MG63 (cell line): ENCODE data around the gene COPG2. TPM values are rescaled to one million over a fixed set of nuclear protein-coding genes. Genes with fewer than 3 reads are reported as not detected.
"Not testable (repeated sequence)": the region's sequence is repeated elsewhere in the genome, so short reads cannot be mapped to it uniquely, and the experiment has no call there.

Source experiments
- DNase-seq: peaks from one replicate; pipeline ENCODE4 v3.0.0-alpha.2; 2020
- H3K27me3 ChIP-seq: fragments of 250-450 bp; sonication (Bioruptor Pico); 2 replicates; pipeline ENCODE4 v1.5.1; 2020; ENCODE audit warnings: mild to moderate bottlenecking, moderate library complexity
- H3K36me3 ChIP-seq: fragments of 250-450 bp; sonication (Bioruptor Pico); 2 replicates; pipeline ENCODE4 v1.5.1; 2020; ENCODE audit warnings: mild to moderate bottlenecking, moderate library complexity
- H3K4me3 ChIP-seq: fragments of 250-450 bp; sonication (Bioruptor Pico); 2 replicates; pipeline ENCODE4 v1.5.1; 2020; ENCODE audit warnings: mild to moderate bottlenecking, moderate library complexity
- H3K9me3 ChIP-seq: fragments of 250-450 bp; sonication (Bioruptor Pico); 2 replicates; pipeline ENCODE4 v1.5.1; 2020; ENCODE audit warnings: mild to moderate bottlenecking, moderate library complexity
- total RNA-seq: library from RNA; depleted of rRNA; stranded (reverse); fragments of >200 nt; shearing (Covaris generic); gene quantifications from 2 replicates; pipeline ENCODE4 v1.2.3, GENCODE V29; 2014; ENCODE audit warnings: low replicate concordance

COPG2 gene
- total RNA-seq, 1 experiment from 2014 or later, result 32.0 TPM

- H3K27me3 ChIP-seq, result no peaks in the 10 kb centered on the region
- DNase-seq, result no peak
- H3K9me3 ChIP-seq, result no peaks in the 10 kb centered on the region
- peaks cover 10% of the 10 kb centered on the region for H3K36me3 ChIP-seq
- no peak overlapping the region for H3K4me3 ChIP-seq
These were observed 57.3 kb downstream of the COPG2 start for GRCh38 chr7:130611218-130611617.

DNA sequence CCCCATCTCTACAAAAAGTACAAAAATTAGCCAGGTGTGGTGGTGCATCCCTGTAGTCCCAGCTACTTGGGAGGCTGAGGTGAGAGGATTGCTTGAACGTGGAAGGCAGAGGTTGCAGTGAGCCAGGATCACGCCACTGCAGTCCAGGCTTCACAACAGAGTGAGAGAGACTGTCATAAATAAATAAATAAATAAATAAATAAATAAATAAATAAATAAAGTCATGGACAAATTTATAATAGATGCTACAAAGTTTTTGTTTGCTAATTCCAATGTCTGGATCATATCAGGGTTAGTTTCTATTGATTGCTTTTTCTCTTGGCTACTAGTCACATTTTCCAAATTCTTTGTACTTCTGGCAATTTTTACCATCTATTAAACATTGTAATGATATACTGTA, 61.5 kb downstream of the COPG2 start:
- H3K4me3 ChIP-seq, H3K27me3 ChIP-seq, H3K9me3 ChIP-seq, H3K36me3 ChIP-seq, DNase-seq: not testable (repeated sequence)

DNA sequence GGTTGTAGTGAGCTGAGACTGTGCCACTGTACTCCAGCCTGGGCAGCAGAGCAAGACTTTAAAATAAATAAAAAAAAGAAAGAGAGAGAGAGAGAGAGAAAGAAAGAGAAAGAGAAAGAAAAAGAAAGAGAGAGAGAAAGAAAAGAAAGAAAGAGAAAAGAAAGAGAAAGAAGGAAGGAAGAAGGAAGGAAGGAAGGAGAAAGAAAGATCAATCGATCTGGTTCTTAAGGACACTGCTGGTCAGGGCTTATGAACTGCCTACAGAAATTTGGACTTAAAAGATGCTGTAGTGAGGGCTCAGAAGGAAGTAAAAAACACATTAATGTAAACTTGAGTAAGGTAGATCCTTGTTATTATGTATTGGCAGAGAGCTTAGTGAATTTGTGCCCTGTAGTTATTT, 62.4 kb downstream of the COPG2 start:
- H3K9me3 ChIP-seq, result no peaks in the 10 kb centered on the region
- no peak for DNase-seq
- no peak overlapping the region for H3K4me3 ChIP-seq
- H3K27me3 ChIP-seq, result no peaks in the 10 kb centered on the region
- peaks cover 10% of the 10 kb centered on the region for H3K36me3 ChIP-seq

DNA sequence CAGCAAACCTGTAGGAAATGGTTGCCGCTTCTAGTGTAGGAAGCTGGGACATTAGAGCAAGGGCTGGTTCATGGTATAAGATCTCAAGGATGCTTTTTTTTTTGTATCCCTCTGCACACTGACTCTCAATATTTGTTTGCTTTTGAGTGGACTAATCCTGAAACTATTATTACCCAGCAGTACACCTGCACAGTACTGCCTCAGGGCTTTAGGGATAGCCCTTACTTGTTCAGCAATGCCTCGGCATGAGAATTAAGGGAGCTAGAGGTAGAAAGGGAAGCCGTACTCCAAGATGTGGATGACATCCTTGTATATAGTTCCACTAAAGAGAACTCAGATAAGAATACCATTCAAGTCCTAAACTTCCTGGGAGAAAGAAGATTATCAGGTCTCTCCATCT, 70.5 kb downstream of the COPG2 start:
- Histone ChIP-seq H3K36me3 (no peaks in the 10 kb centered on the region), H3K4me3 (no peak overlapping the region), H3K27me3 (no peaks in the 10 kb centered on the region), H3K9me3 (no peaks in the 10 kb centered on the region)
- no peak for DNase-seq

DNA sequence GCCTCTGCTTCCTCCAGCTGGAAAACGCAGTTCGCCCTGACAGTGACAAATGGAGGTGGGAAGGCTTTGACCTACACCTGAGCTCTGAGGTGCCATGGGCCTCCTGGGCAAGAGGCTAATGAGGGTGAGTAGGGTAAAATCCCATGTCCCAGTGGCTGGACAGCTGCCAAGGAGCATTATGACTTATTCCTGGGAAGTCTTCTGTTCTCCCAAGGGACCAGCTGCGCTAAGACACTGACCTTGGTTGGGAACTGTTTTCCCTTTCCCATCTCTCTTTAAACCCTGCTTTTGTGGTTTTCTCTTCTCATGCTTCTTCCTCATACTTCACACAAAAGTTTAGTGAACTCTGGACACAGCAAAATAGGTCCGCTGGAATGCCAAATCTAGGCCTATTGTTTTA, 72.6 kb downstream of the COPG2 start:
- no peak for DNase-seq
- H3K4me3 ChIP-seq, result no peak overlapping the region
- no peaks in the 10 kb centered on the region for H3K36me3 ChIP-seq
- H3K27me3 ChIP-seq, result no peaks in the 10 kb centered on the region
- H3K9me3 ChIP-seq, result no peaks in the 10 kb centered on the region

- no peaks in the 10 kb centered on the region for H3K9me3 ChIP-seq
- no peaks in the 10 kb centered on the region for H3K36me3 ChIP-seq
- no peak overlapping the region for H3K4me3 ChIP-seq
- H3K27me3 ChIP-seq, result no peaks in the 10 kb centered on the region
- no peak for DNase-seq
These were observed 75.5 kb downstream of the COPG2 start for GRCh38 chr7:130593033-130593432.

DNA sequence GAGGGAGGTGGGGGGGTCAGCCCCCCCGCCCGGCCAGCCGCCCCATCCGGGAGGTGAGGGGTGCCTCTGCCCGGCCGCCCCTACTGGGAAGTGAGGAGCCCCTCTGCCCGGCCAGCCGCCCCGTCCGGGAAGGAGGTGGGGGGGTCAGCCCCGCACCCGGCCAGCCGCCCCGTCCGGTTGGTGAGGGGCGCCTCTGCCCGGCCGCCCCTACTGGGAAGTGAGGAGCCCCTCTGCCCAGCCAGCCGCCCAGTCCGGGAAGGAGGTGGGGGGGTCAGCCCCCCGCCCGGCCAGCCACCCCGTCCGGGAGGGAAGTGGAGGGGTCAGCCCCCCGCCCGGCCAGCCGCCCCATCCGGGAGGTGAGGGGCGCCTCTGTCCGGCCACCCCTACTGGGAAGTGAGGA, 77.1 kb downstream of the COPG2 start:
- H3K9me3 ChIP-seq, H3K36me3 ChIP-seq, DNase-seq, H3K4me3 ChIP-seq, H3K27me3 ChIP-seq: not testable (repeated sequence)

GRCh38 chr7:130585932-130586331, 82.6 kb downstream of the COPG2 start:
- not testable (repeated sequence) for H3K27me3 ChIP-seq, DNase-seq, H3K36me3 ChIP-seq, H3K4me3 ChIP-seq, H3K9me3 ChIP-seq

GRCh38 chr7:130575110-130575509, 93.4 kb downstream of the COPG2 start:
- not testable (repeated sequence) for H3K27me3 ChIP-seq, H3K4me3 ChIP-seq, H3K36me3 ChIP-seq, DNase-seq, H3K9me3 ChIP-seq

- not testable (repeated sequence) for DNase-seq, H3K36me3 ChIP-seq, H3K4me3 ChIP-seq, H3K27me3 ChIP-seq, H3K9me3 ChIP-seq
These were observed 98.4 kb downstream of the COPG2 start for GRCh38 chr7:130570144-130570543.

DNA sequence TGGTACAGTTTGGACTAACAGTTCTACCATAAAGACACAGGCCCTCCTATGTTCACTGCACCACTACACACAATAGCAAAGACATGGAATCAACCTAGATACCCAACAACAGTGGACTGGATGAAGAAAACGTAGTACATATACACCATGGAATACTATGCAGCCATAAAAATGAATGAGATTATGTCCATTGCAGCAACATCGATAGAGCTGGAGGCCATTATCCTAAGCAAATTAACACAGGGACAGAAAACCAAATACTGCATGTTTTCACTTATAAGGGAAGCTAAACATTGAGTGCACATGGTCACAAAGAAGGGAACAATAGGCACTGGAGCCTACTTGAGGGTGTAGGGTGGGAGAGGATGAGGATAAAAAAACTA, 101.7 kb downstream of the COPG2 start:
- Histone ChIP-seq H3K4me3 (no peak overlapping the region), H3K9me3 (no peaks in the 10 kb centered on the region), H3K36me3 (no peaks in the 10 kb centered on the region), H3K27me3 (no peaks in the 10 kb centered on the region)
- no peak for DNase-seq

GRCh38 chr7:130566168-130566897, 102.2 kb downstream of the COPG2 start:
- Histone ChIP-seq H3K9me3 (no peaks in the 10 kb centered on the region), H3K36me3 (no peaks in the 10 kb centered on the region), H3K4me3 (no peak overlapping the region), H3K27me3 (no peaks in the 10 kb centered on the region)
- no peak for DNase-seq

DNA sequence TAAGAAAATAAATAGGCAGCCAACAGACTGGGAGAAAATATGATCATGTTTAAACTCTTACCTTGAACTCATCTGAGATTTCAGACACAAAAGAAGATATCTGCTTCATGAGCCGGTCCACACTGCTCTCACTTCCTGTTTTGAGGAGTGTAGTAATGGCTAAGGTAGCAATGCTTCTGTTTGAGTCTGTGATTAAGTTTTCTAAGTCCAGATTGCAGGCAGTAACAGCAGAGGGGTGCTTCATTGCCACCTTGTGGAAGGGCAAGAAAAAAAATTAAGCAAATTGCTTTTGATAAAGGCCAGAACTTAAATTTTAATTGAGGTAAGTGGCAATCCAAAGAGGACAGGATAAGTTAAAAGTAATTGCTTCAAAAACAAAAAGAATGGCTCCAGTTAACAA, 107.6 kb downstream of the COPG2 start:
- Histone ChIP-seq H3K36me3 (no peaks in the 10 kb centered on the region), H3K9me3 (no peaks in the 10 kb centered on the region), H3K4me3 (no peak overlapping the region), H3K27me3 (no peaks in the 10 kb centered on the region)
- DNase-seq, result no peak

- DNase-seq, result no peak
- Histone ChIP-seq H3K9me3 (no peaks in the 10 kb centered on the region), H3K27me3 (no peaks in the 10 kb centered on the region), H3K4me3 (no peak overlapping the region), H3K36me3 (no peaks in the 10 kb centered on the region)
These were observed 109.4 kb downstream of the COPG2 start for GRCh38 chr7:130559184-130559583.

DNA sequence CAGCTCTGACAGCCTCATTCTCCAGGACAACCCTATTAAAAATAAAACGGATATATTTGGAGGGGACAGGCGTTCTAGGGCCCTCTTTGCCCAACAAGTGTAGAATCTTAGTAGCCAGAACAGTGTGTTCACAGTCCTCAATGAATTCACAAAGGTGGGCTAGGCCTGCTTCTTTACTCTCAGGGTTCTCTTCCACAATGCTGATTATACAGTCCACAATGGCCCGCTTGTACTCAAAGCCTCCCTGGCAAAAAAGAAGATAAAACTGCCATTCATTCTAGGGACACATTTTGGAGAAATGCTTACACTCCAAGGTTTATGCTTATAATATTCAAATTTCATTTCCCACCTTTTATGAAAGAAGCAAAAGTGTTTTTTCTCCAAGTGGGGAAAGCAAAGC, 114.1 kb downstream of the COPG2 start:
- no peak for DNase-seq
- Histone ChIP-seq H3K9me3 (no peaks in the 10 kb centered on the region), H3K36me3 (no peaks in the 10 kb centered on the region), H3K27me3 (no peaks in the 10 kb centered on the region), H3K4me3 (no peak overlapping the region)

DNA sequence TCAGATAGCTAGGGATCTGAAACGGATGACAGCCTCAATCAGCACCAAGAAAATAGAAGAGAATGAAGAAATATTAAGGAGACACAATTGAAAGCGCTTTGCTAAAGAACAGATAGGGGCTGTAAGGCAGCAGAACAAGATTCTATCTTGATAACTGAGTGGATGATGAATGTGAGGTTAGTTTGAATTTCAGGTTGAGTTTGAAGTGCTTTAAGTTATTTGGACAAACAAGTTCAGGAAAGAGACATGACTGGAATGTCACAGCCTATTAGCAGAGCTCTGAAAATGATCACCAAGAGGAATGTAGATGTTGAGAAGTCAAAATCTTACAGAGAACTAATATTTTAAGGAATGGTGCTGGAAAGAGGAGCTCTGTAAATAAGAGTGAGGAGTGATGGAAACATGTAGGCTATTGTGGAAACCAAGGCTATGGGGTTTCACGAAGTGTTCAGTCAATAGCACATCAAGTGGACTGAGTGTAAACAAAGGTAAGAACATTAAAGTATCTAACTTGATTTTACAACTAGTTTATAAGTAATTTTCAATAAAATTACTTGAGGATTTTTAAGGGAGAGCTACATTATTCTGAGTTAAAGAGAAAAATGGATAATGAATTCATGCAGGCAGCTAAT, 115.0 kb downstream of the COPG2 start:
- DNase-seq, result no peak
- H3K9me3 ChIP-seq, result no peaks in the 10 kb centered on the region
- H3K27me3 ChIP-seq, result no peaks in the 10 kb centered on the region
- H3K4me3 ChIP-seq, result no peak overlapping the region
- H3K36me3 ChIP-seq, result no peaks in the 10 kb centered on the region

GRCh38 chr7:130544356-130544755, 124.2 kb downstream of the COPG2 start:
- no peaks in the 10 kb centered on the region for H3K36me3 ChIP-seq

GRCh38 chr7:130543487-130544010, 125.0 kb downstream of the COPG2 start:
- H3K9me3 ChIP-seq, result no peaks in the 10 kb centered on the region
- H3K4me3 ChIP-seq, result no peak overlapping the region
- H3K27me3 ChIP-seq, result no peaks in the 10 kb centered on the region
- DNase-seq, result no peak
- no peaks in the 10 kb centered on the region for H3K36me3 ChIP-seq

More at GRCh38 chr7:130544356-130544755, 124.2 kb downstream of the COPG2 start:
- H3K27me3 ChIP-seq, result no peaks in the 10 kb centered on the region
- DNase-seq, result no peak
- H3K9me3 ChIP-seq, result no peaks in the 10 kb centered on the region
- no peak overlapping the region for H3K4me3 ChIP-seq
